GM12878 (cell line): ENCODE results near the gene TCEAL4. TPM values are rescaled to one million over a fixed set of nuclear protein-coding genes. Genes with fewer than 3 reads are reported as not detected.

Experiments used
- ATAC-seq: fragments of 200-7000 bp; cut with Tn5 transposase; 3 replicates; pipeline ENCODE4 v1.9.1; 2020; ENCODE audit warnings: mild to moderate bottlenecking, moderate library complexity
- Bru-seq: library from RNA; stranded (reverse); fragments of 400-500 nt; gene quantifications from one replicate; lab custom pipeline; 2021; lab: Mats Ljungman, UMichigan
- BruChase-seq, 2 experiments: library from RNA; stranded (reverse); fragments of 400-500 nt; gene quantifications; one replicate each; lab custom pipeline; 2021; lab: Mats Ljungman, UMichigan
- BruUV-seq: library from RNA; stranded (reverse); fragments of 400-500 nt; replicated peaks from 2 replicates; lab custom pipeline; 2021; lab: Mats Ljungman, UMichigan
- CTCF ChIA-PET: fragments of 300-600 bp; sonication (Branson Sonifier 250); formaldehyde crosslinking; extraction: SDS; loops from one replicate; lab custom pipeline; 2021; ENCODE audit warnings: inconsistent platforms; lab: Yijun Ruan, JAX
- POLR2A ChIA-PET: fragments of 350-600 bp; formaldehyde crosslinking; extraction: SDS; loops from one replicate; lab custom pipeline; 2021; ENCODE audit warnings: inconsistent platforms; lab: Charles Lee
- RAD21 ChIA-PET: fragments of 300-600 bp; sonication (Branson Sonifier 250); formaldehyde crosslinking; loops from one replicate; lab custom pipeline; 2023; ENCODE audit warnings: antibody characterized with exemption; ENCODE audit not compliant: unreplicated experiment; lab: Charles Lee
- SMC1A ChIA-PET: fragments of 300-600 bp; sonication (Branson Sonifier 250); formaldehyde crosslinking; loops from one replicate; lab custom pipeline; 2023; ENCODE audit not compliant: unreplicated experiment, uncharacterized antibody; lab: Charles Lee
- DNase-seq: peaks from one replicate; pipeline ENCODE4 v3.0.0-alpha.2; 2011; ENCODE audit warnings: low read depth, low spot score
- FAIRE-seq: peaks from 3 replicates; lab custom pipeline; 2011; peaks lifted over from hg19 to GRCh38; lab: Jason Lieb, UNC
- H2AFZ ChIP-seq: 2 replicates; pipeline ENCODE4 v1.6.0; 2011; ENCODE audit warnings: low read depth, low read length, control low read depth; ENCODE audit not compliant: control insufficient read depth
- H3K27ac ChIP-seq: 2 replicates; pipeline ENCODE4 v1.5.1; 2011; ENCODE audit warnings: control low read depth; ENCODE audit not compliant: control insufficient read depth, insufficient read depth
- H3K27me3 ChIP-seq, 2 experiments: replicated peaks in 1 of 2; 2 replicates each; pipeline versions ENCODE4 v1.6.0 to v1.6.1; 2011; ENCODE audit warnings: low read length in 1 of 2; ENCODE audit not compliant: control insufficient read depth in 2 of 2, insufficient read depth in 2 of 2
- H3K36me3 ChIP-seq, 2 experiments: 2 replicates each; pipeline ENCODE4 v1.5.1; 2011; ENCODE audit warnings: low read length in 1 of 2; ENCODE audit not compliant: control insufficient read depth in 2 of 2, insufficient read depth in 2 of 2
- H3K4me1 ChIP-seq: 2 replicates; pipeline ENCODE4 v1.6.1; 2011; ENCODE audit warnings: mild to moderate bottlenecking, low read length, moderate library complexity, mixed read lengths; ENCODE audit not compliant: control insufficient read depth, insufficient read depth
- H3K4me2 ChIP-seq: 2 replicates; pipeline ENCODE4 v1.6.0; 2011; ENCODE audit warnings: control low read depth; ENCODE audit not compliant: control insufficient read depth, insufficient read depth
- H3K4me3 ChIP-seq: fragments of 200-600 bp; sonication (generic); 2 replicates; pipeline ENCODE4 v1.5.1; 2016
- H3K79me2 ChIP-seq: 2 replicates; pipeline ENCODE4 v1.6.0; 2011; ENCODE audit warnings: low read length; ENCODE audit not compliant: control insufficient read depth, insufficient read depth
- H3K9ac ChIP-seq: 2 replicates; pipeline ENCODE4 v1.8.0; 2011; ENCODE audit warnings: low read length, control low read depth, mixed read lengths; ENCODE audit not compliant: control insufficient read depth, insufficient read depth
- H3K9me3 ChIP-seq: replicated peaks from 3 replicates; pipeline ENCODE4 v1.5.1; 2011; ENCODE audit warnings: mild to moderate bottlenecking, low read length; ENCODE audit not compliant: control insufficient read depth, insufficient read depth
- H4K20me1 ChIP-seq: 2 replicates; pipeline ENCODE4 v1.6.0; 2011; ENCODE audit not compliant: control insufficient read depth, insufficient read depth
- CBX5 ChIP-seq: sonication (generic); IDR thresholded peaks from 2 replicates; pipeline ENCODE4 v1.6.1; 2016; ENCODE audit warnings: low read depth, moderate library complexity, mild to moderate bottlenecking, inconsistent platforms
- JUND ChIP-seq: IDR thresholded peaks from 2 replicates; pipeline ENCODE4 v1.6.1; 2012; ENCODE audit warnings: low read depth, mild to moderate bottlenecking, low read length, improper control_type of control experiment, moderate library complexity
- KAT2A ChIP-seq: conservative IDR thresholded peaks from 2 replicates; pipeline ENCODE4 v1.6.1; 2011; ENCODE audit warnings: low read depth, low read length; ENCODE audit not compliant: control insufficient read depth
- KLF5 ChIP-seq: fragments of 450-650 bp; IDR thresholded peaks from 2 replicates; pipeline ENCODE4 v1.6.1; 2014; ENCODE audit warnings: mild to moderate bottlenecking; ENCODE audit not compliant: partially characterized antibody
- NBN ChIP-seq: fragments of 450-650 bp; IDR thresholded peaks from 2 replicates; pipeline ENCODE4 v1.6.1; 2016
- NFYB ChIP-seq: IDR thresholded peaks from 2 replicates; pipeline ENCODE4 v1.6.1; 2011; ENCODE audit warnings: low read depth, mild to moderate bottlenecking, low read length, improper control_type of control experiment, moderate library complexity; ENCODE audit not compliant: insufficient read depth
- PAX8 ChIP-seq: fragments of 450-650 bp; IDR thresholded peaks from 2 replicates; pipeline ENCODE4 v1.6.1; 2017; ENCODE audit warnings: mild to moderate bottlenecking, moderate library complexity
- POLR2AphosphoS2 ChIP-seq: IDR thresholded peaks from 2 replicates; pipeline ENCODE4 v1.6.1; 2011; ENCODE audit warnings: low read depth, mild to moderate bottlenecking, low read length, improper control_type of control experiment, moderate library complexity
- RFX5 ChIP-seq: IDR thresholded peaks from 2 replicates; pipeline ENCODE4 v1.6.1; 2011; ENCODE audit warnings: low read depth, low read length, improper control_type of control experiment
- SMARCA5 ChIP-seq: fragments of 450-650 bp; IDR thresholded peaks from 2 replicates; pipeline ENCODE4 v1.6.1; 2017; ENCODE audit warnings: mild to moderate bottlenecking
- SREBF2 ChIP-seq: IDR thresholded peaks from 2 replicates; pipeline ENCODE4 v1.6.1; 2012; ENCODE audit warnings: mild to moderate bottlenecking, low read length
- SRF ChIP-seq, 2 experiments: IDR thresholded peaks; 2 replicates each; pipeline ENCODE4 v1.6.1; 2011; ENCODE audit warnings: low read depth in 2 of 2, low read length in 2 of 2, mild to moderate bottlenecking in 1 of 2, moderate library complexity in 1 of 2
- USF1 ChIP-seq: IDR thresholded peaks from 2 replicates; pipeline ENCODE4 v1.6.1; 2011; ENCODE audit warnings: borderline replicate concordance, low read depth, mild to moderate bottlenecking, moderate library complexity, mixed read lengths, low read length; ENCODE audit not compliant: insufficient read depth; ENCODE audit errors: extremely low read length
- ZNF592 ChIP-seq: fragments of 450-650 bp; IDR thresholded peaks from 2 replicates; pipeline ENCODE4 v1.6.1; 2017; ENCODE audit warnings: mild to moderate bottlenecking, moderate library complexity
- WGBS: methylation state at CpG from one replicate; pipeline ENCODE4 v1.1.6; 2016; ENCODE audit warnings: low lambda C conversion rate; ENCODE audit not compliant: insufficient replicate concordance, insufficient coverage; ENCODE audit errors: missing lambda C conversion rate; 5-methylcytosine and 5-hydroxymethylcytosine counted together
- in situ Hi-C: fragments of 300-500 bp; cut with MboI; formaldehyde crosslinking; loops from 9 replicates; pipeline ENCODE4 v1.14.3; 2018; ENCODE audit warnings: mixed read lengths
- intact Hi-C: fragments of 100-400 bp; cut with micrococcal nuclease; formaldehyde crosslinking; loops from one replicate; pipeline ENCODE4 v1.14.2; 2022; ENCODE audit not compliant: unreplicated experiment
- long read RNA-seq, 2 experiments: library from polyadenylated mRNA; unstranded; transcript quantifications; one replicate each; pipeline ENCODE4 v2.0.0, GENCODE V29; 2019 to 2020
- polyA minus RNA-seq, 3 experiments: library from RNA; depleted of rRNA, polyadenylated mRNA; stranded (reverse); fragments of >200 nt; gene quantifications; 2 replicates each; pipeline ENCODE4 v1.2.3, GENCODE V29; 2011
- polyA plus RNA-seq, 11 experiments: library from polyadenylated mRNA; depleted of rRNA in 4 of 11; unstranded in 6 of 11; stranded (reverse) in 5 of 11; fragments of >200 nt; fragmentation: Nextera tagmentation in 4 of 11; fragmentation: Illumina TruSeq in 1 of 11; extraction: Ambion mirVana in 4 of 11; extraction: Trizol in 1 of 11; gene quantifications; 1 replicate in 1 of 11; 2 replicates in 10 of 11; pipeline versions ENCODE4 v1.2.1 to v1.2.3, GENCODE V29; 2011 to 2016; ENCODE audit warnings: inconsistent platforms in 2 of 11, missing spikeins in 2 of 11, low read depth in 1 of 11
- total RNA-seq, 4 experiments: library from RNA; depleted of rRNA in 3 of 4; stranded (reverse); fragments of >200 nt in 3 of 4; fragmentation: Illumina TruSeq in 1 of 4; extraction: Trizol in 1 of 4; gene quantifications; 2 replicates each; pipeline versions ENCODE4 v1.2.1 to v1.2.3, GENCODE V29; 2013 to 2021

Gene TCEAL4
- 5.1 and 6.5 TPM in 2 replicates for total RNA-seq (2013; cell fraction: nucleolus; rRNA removed)
- total RNA-seq (2014; rRNA removed), result 14.1 and 19.6 TPM in 2 replicates
- total RNA-seq (2014; rRNA removed; fragmentation: Illumina TruSeq; extraction: Trizol), result 46.4 and 48.0 TPM in 2 replicates
- 20.1 and 20.9 TPM in 2 replicates for total RNA-seq (2021)
- 27.4 TPM for polyA plus RNA-seq (2011; ENCODE audit: low read depth)
- polyA plus RNA-seq (2011; rRNA removed), result 9.6 and 13.4 TPM in 2 replicates
- 3.8 and 4.5 TPM in 2 replicates for polyA plus RNA-seq (2011; cell fraction: cytosol; rRNA removed)
- 2.7 and 3.3 TPM in 2 replicates for polyA plus RNA-seq (2011; cell fraction: nucleus; rRNA removed)
- 29.8 and 31.8 TPM in 2 replicates for polyA plus RNA-seq (2012)
- 63.8 and 85.0 TPM in 2 replicates for polyA plus RNA-seq (2014; fragmentation: Illumina TruSeq; extraction: Trizol)
- polyA plus RNA-seq (2014; fragmentation: Nextera tagmentation; extraction: Ambion mirVana), result 10 to 100 TPM; 34.8 to 59.9 TPM
- 21.5 and 30.7 TPM in 2 replicates for polyA plus RNA-seq (2014; rRNA removed)
- 10 to 100 TPM; 31.5 to 32.8 TPM for polyA plus RNA-seq (2016; fragmentation: Nextera tagmentation; extraction: Ambion mirVana)
- polyA minus RNA-seq (2011; rRNA and poly(A)+ RNA removed), result 1.8 and 3.8 TPM in 2 replicates
- polyA minus RNA-seq (2011; cell fraction: cytosol; rRNA and poly(A)+ RNA removed), result 3.2 TPM in 1 of 2 replicates, not detected in the other
- polyA minus RNA-seq (2011; cell fraction: nucleus; rRNA and poly(A)+ RNA removed), result 2.5 and 2.9 TPM in 2 replicates
- percentile 56 among the genes with signal in this experiment for Bru-seq, nascent RNA
- percentile 63 among the genes with signal in this experiment for BruChase-seq, experiment 1, labeled RNA remaining after a 6-hour chase
- percentile 62 among the genes with signal in this experiment for BruChase-seq, experiment 2, labeled RNA remaining after a 2-hour chase
- long read RNA-seq, experiment 1, transcript TCEAL4-208 (3 exons, 1,273 nt), result major isoform, 6 of 8 reads
- long read RNA-seq, experiment 1, partial matches to known transcripts, result 0 of 8 reads
- long read RNA-seq, experiment 1, other reads (novel, unspliced or antisense), result 1 of 8 reads
- long read RNA-seq, experiment 2, transcript TCEAL4-208 (3 exons, 1,273 nt), result major isoform, 10 of 15 reads
- long read RNA-seq, experiment 2, partial matches to known transcripts, result 0 of 15 reads
- long read RNA-seq, experiment 2, other reads (novel, unspliced or antisense), result 1 of 15 reads

- ChIA-PET CTCF (no interaction called here), RAD21 (interaction anchor here (0.6 kb wide), 1 partner anchor 47 kb away, joined by 3 read pairs; no protein-coding TSS in a partner anchor), POLR2A (no interaction called here), SMC1A (no interaction called here)
- Histone ChIP-seq H3K4me2 (peak within 1 kb of the TSS; percentile 71), H2AFZ (peak within 1 kb of the TSS; percentile 77), H3K4me1 (no peaks in the 10 kb centered on the region), H3K9me3 (no peaks in the 10 kb centered on the region), H3K36me3 (no peaks in the 10 kb centered on the region), H3K9ac (peak within 1 kb of the TSS; percentile 74; the same call in 1 of the 2 replicates), H4K20me1 (no peaks in the 10 kb centered on the region), H3K27me3 (no peaks in the 10 kb centered on the region), H3K27ac (no peak within 1 kb of the TSS; the same call in 1 of the 2 replicates), H3K4me3 (peak within 1 kb of the TSS; percentile 64), H3K79me2 (peaks cover 3% of the 10 kb centered on the region)
- DNase-seq (no peak), ATAC-seq (peak; percentile 94), FAIRE-seq (no peak)
- in situ Hi-C loops (no loop called here), intact Hi-C loops (no loop called here)
- no TSS peak for BruUV-seq
- 38% methylated on average over 53 of the region's 56 CpGs for WGBS
- TF ChIP-seq SRF (IDR thresholded peaks at IDR 0.05; ENCODE audit: low read depth in 2 of 2, low read length in 2 of 2) (no peak), ZNF592 (no peak), NFYB (no peak), RFX5 (no peak), JUND (no peak), CBX5 (no peak), PAX8 (no peak), SMARCA5 (no peak), POLR2AphosphoS2 (no peak), KAT2A (no peak), USF1 (peak; percentile 40), NBN (no peak), SREBF2 (no peak), KLF5 (no peak)
Observed at GRCh38 chrX:103585411-103586313, at the start of gene TCEAL4. Gene TCEAL4 (plus strand): TSS chrX:103585515. CDS start chrX:103586676, 1,161 bp downstream.
